Activated T-cell treated with anti-CD3 and anti-CD28 coated beads, Interleukin-2, amount 50 U/mL, for 1 hour (primary cell): Measurements from ENCODE around the gene SPACA4.
"Not testable (repeated sequence)": the region's sequence is repeated elsewhere in the genome, so short reads cannot be mapped to it uniquely, and the experiment has no call there.

Experiments
- DNase-seq: peaks from one replicate; pipeline ENCODE4 v3.0.0-alpha.2; 2020

Gene SPACA4

DNA sequence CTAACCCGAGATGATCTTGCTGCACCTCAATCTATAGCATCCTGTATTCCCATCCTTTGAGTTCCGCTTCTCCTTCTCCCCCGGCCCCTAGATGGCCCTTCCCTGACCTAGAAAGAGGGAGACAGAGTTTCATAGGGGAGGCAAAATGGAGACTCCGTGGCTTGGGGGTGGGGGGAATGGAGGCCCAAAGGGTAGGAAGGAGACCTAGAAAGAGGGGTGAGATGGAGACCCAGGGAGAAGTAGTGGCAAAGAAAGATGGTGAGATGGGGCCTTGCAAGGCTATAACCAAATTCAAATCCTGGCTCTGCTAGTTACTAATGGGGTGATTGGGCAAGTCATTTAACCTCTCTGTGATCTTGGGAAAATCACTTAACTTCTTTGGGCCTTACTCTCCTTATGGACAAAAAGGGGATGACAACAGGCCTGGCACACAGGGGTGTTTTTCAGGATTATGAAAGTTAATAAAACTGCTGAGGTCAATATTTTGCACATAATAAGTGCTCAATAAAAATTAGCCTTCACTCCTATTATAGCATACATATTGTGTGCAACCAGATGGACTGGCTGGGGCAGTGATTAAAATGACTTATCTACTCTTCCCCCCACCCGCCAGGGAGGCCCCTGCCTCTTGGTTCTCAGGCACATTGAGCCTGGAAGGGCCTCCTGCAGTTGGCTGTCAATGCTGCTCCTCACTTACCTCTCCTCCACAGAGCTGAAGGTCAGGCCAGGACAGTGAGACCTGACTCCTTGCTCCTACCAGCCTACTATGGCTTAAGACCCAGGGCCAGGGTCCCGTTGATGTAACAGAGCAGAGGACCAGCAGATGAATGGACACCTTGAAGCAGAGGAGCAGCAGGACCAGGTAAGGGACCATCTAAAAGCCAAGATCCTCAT is 13.4 kb downstream of the SPACA4 start:
- DNase-seq, result no peak

DNA sequence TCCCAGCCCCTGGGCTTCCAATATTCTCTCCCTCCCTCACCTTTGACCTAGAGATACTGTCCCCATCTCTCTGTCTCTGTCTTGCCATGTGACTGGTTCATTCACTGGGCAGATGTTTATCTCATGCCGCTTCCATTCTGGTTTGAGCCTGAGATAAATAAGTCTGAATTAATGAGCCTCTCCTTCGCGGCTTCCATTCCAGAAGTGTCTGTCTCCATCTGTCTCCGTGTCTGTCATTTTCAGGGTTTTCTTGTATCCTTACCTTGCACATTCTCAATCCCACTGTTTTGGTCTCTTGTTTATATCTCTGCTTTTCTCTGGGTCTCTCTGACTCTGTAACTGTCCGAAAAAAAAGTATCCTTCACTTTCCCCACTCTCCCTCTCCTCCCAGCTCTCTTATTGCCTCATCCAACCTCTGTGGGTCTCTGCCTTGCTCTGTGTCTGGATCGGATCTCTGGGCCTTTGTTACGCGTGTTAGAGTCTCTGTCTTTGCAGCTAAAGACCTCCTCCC is 17.1 kb downstream of the SPACA4 start:
- DNase-seq, result no peak

GRCh38 chr19:48624067-48624594 is 17.6 kb downstream of the SPACA4 start:
- DNase-seq, result peak; percentile 93

DNA sequence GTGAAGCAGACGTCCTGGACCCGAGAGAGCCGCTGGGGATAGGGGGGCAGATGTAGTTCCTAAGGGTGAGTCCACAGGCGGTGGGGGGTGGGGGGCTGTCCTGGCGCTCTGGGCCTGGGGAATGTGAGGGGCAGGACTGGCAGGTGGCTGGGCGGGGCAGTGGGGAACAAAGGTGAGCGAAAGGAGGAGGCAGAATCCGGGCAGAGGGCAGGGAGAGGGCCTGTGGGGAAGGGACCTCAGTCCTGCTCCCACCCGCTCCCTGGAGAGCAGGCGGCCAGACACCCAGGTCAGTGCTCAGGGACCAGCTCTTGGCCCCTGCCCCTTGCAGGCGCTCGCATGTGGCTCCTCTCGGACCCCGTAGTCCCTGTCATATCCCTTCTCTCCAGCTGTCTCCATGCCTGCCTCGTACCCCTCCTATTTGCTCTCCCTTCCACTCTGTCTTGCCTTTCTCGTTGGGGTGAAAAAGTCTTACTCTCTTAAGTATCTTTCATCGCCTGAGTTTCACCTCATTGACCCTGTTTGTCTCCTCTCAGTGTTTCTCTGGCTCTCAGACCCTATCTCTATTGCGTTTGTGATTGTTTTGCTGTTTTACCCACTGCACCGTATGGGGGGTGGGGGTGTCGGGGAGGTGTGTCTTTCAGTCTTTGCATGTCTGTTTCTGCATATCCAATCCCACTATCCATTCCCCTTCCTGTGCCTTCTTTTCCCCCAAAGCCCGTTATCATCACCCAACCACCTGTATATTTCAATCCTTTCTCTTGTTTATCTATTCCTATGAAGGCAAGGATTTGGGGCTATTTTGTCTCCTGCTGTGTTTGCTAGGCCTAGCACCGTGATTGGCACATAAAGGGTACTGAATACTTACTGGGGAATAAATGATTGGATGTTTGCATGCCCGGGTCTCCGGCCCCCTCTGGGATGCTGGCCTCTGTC is 18.5 kb downstream of the SPACA4 start:
- no peak for DNase-seq

- DNase-seq, result no peak
These were observed 19.4 kb downstream of the SPACA4 start for GRCh38 chr19:48625891-48626327.

- no peak for DNase-seq
These were observed 20.8 kb downstream of the SPACA4 start for GRCh38 chr19:48627201-48627864.

- no peak for DNase-seq
These were observed 21.3 kb downstream of the SPACA4 start for GRCh38 chr19:48627865-48628314.

DNA sequence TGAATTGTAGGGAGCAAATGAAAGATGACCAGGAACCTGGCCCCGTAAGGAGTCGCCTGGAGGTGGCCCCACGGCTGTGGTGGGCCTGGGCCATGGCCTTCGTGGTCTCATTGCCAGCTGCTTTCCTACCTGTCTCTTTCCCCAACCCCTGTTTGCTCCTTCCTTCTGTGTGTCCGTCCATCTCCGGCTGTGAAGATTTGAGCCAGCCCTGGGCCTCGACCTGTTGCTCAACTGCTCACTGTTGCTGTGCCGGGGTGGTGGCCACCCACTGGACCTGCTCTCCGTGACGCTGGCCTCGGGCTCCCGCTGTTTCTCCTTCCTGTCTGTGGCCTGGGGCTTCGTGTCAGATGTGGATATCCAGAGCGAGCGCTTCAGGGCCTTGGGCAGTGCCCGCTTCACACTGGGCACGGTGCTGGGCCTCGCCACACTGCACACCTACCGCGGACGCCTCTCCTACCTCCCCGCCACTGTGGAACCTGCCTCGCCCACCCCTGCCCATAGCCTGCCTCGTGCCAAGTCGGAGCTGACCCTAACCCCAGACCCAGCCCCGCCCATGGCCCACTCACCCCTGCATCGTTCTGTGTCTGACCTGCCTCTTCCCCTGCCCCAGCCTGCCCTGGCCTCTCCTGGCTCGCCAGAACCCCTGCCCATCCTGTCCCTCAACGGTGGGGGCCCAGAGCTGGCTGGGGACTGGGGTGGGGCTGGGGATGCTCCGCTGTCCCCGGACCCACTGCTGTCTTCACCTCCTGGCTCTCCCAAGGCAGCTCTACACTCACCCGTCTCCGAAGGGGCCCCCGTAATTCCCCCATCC is 22.1 kb downstream of the SPACA4 start:
- DNase-seq, result no peak

DNA sequence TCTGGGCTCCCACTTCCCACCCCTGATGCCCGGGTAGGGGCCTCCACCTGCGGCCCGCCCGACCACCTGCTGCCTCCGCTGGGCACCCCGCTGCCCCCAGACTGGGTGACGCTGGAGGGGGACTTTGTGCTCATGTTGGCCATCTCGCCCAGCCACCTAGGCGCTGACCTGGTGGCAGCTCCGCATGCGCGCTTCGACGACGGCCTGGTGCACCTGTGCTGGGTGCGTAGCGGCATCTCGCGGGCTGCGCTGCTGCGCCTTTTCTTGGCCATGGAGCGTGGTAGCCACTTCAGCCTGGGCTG is 22.7 kb downstream of the SPACA4 start:
- no peak for DNase-seq

DNA sequence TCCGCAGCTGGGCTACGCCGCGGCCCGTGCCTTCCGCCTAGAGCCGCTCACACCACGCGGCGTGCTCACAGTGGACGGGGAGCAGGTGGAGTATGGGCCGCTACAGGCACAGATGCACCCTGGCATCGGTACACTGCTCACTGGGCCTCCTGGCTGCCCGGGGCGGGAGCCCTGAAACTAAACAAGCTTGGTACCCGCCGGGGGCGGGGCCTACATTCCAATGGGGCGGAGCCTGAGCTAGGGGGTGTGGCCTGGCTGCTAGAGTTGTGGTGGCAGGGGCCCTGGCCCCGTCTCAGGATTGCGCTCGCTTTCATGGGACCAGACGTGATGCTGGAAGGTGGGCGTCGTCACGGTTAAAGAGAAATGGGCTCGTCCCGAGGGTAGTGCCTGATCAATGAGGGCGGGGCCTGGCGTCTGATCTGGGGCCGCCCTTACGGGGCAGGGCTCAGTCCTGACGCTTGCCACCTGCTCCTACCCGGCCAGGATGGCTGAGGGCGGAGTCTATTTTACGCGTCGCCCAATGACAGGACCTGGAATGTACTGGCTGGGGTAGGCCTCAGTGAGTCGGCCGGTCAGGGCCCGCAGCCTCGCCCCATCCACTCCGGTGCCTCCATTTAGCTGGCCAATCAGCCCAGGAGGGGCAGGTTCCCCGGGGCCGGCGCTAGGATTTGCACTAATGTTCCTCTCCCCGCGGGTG is 23.2 kb downstream of the SPACA4 start:
- no peak for DNase-seq

GRCh38 chr19:48630296-48631063 is 23.9 kb downstream of the SPACA4 start:
- DNase-seq, result no peak

DNA sequence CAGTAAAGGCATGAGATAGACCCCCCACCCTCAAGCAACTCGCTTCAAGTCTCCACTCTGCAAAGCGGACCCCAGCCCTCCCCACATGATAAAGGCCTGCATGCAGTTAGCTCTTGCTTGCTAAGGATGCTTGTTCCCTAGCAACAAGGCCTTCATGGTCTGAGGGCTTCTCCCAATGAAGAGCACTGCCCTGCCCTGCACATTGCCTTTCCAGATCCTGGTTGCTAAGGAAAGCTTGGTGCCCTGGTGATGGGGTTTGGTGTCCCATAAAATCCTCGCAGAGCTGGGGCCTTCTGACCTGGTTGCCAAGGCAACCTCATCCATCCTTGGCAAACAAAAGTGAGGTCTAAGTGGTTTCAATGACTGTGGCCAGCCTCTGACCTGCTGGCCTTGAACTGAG is 24.7 kb downstream of the SPACA4 start:
- DNase-seq, result no peak

- not testable (repeated sequence) for DNase-seq
These were observed 25.7 kb downstream of the SPACA4 start for GRCh38 chr19:48632286-48632685.

DNA sequence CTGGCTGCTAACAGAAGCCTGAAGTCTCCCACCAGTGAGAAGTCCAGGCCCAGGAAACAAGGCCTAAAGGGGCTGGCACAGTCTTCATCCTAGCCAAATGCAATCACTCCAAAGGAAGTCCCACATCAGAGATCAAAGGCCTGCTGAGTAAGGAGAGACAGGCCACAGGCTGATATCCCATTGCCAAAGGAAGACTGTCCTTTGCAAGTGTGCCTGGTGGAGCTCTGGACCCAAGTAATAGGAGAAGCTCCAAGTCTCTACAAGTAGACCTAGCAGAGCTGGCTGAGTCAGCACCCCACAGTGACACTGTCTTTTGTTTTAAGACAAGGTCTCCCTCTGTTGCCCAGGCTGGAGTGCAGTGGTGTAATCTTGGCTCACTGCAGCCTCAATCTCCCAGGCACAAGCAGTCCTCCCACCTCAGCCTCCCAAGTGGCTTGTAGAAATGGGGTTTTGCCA is 26.2 kb downstream of the SPACA4 start:
- DNase-seq, result no peak

- DNase-seq, result no peak
These were observed 26.9 kb downstream of the SPACA4 start for GRCh38 chr19:48633148-48634035.

DNA sequence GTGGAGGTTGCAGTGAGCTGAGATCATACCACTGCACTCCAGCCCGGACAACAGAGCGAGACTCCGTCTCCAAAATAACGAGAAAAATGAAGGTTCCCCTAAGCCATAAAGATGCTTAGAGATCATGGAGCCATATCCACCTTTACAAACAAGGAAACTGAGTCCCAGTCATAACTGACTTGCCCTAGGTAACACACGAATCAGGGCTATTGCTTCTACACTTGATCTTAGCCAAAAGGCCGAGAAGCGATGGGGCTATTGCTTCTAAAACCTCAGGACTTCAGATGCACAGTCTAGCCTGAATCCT is 27.4 kb downstream of the SPACA4 start:
- DNase-seq, result no peak

DNA sequence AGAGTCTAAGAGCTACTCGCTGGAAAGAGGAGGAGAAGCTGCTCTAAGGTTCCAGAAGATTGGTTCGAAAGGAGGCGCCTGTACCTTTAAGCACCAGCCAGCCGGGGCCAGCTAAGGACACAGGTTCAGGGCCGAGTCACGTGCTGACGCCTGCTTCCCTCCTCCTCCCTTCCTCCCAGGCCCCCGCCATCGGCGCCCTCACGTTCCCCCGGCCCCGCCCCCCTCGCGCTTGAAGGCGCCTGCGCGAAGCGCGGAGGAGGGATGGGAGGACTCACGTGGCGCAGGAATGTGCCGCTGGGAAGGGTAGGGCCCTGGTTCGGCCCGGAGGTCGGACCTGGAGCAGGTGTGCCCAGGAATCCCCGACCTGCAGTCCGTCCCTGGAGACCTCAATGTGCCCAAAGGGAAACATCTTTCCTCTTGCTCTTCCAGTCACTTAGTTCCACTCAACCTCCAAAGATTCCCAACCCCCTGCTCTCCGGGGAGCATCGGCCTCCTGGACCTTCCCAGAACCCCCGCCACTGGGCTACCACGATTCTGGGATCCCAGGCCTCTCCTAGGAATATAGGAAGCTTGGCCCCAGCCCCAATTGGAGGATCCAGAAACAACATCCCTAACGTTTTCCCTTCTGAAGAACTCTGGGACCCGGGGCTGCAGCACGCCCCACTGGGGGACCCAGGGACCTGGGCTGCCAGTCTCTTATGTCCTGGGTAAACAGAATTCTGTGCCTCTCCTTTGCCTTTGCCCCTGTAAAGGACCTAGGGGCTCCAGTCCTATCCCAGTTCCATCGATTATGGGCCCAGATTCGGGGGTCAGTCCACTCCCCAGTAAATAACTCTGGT is 28.1 kb downstream of the SPACA4 start:
- DNase-seq, result peak; percentile 92

DNA sequence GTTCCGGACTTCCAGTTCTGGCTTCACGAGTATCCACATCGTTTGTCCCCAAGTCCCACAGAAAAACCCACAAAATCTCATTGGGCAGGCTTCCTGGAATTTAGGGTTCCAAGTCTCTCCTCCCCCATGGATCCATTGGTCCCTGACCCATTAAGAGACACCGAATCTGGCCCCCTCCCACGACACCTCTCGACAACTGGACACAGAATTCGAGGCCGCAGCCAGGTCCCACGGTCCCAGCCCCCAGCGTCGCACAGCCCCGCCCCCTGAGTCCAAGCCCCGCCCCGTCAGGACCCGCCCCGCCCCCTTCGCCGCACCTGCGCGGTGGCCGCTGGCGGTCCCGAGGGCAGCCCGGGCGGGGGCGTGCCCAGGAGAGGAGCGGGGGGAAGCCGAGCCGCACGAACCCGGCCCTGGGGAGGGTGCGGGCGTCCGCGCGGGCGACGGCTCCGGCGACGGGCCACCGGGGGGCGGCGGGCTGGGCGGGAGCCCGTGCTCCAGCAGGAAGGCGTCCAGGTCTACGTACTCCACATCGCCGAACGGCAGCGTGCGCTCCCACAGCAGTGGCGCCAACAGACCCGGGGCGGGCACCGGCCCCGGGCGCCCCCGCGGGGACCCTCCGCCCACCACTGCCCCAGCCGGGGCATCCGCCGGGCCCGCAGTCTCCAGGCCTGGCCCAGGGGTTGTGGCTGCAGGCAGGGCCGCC is 28.9 kb downstream of the SPACA4 start:
- peak; percentile 80 for DNase-seq
